H7 (cell line): Measurements from ENCODE around the gene TRIM74. TPM values are rescaled to one million over a fixed set of nuclear protein-coding genes. Genes with fewer than 3 reads are reported as not detected.
"Not testable (repeated sequence)": the region's sequence is repeated elsewhere in the genome, so short reads cannot be mapped to it uniquely, and the experiment has no call there.

Source experiments
- DNase-seq: peaks from one replicate; pipeline ENCODE4 v3.0.0; 2012
- H3K27me3 ChIP-seq: 2 replicates; pipeline ENCODE4 v1.6.0; 2011; ENCODE audit warnings: mild to moderate bottlenecking, low read length; ENCODE audit not compliant: control insufficient read depth, insufficient read depth
- H3K36me3 ChIP-seq: replicated peaks from 2 replicates; pipeline ENCODE4 v1.5.1; 2011; ENCODE audit warnings: low read length; ENCODE audit not compliant: control insufficient read depth, insufficient read depth
- H3K4me3 ChIP-seq: 2 replicates; pipeline ENCODE4 v1.5.1; 2011; ENCODE audit warnings: low read depth, mild to moderate bottlenecking, control low read depth, low read length, moderate library complexity; ENCODE audit not compliant: insufficient read depth
- total RNA-seq: library from RNA; depleted of rRNA; stranded (reverse); fragments of >200 nt; shearing (Covaris generic); gene quantifications from 2 replicates; pipeline ENCODE4 v1.2.3, GENCODE V29; 2014; rRNA removed

The TRIM74 gene
- not detected in 2 replicates for total RNA-seq

- not testable (repeated sequence) for H3K36me3 ChIP-seq, DNase-seq, H3K4me3 ChIP-seq, H3K27me3 ChIP-seq
Measured at GRCh38 chr7:72968980-72969516, at the start of gene TRIM74. TSS of gene TRIM74 (minus strand) at chr7:72969466. CDS start at chr7:72966157, 3,309 bp downstream.

- not testable (repeated sequence) for H3K4me3 ChIP-seq, H3K27me3 ChIP-seq, DNase-seq, H3K36me3 ChIP-seq
Measured at GRCh38 chr7:73006491-73006890, 37.2 kb upstream of the TRIM74 start.

- not testable (repeated sequence) for DNase-seq
Measured at GRCh38 chr7:73005693-73006447, 36.6 kb upstream of the TRIM74 start.

DNA sequence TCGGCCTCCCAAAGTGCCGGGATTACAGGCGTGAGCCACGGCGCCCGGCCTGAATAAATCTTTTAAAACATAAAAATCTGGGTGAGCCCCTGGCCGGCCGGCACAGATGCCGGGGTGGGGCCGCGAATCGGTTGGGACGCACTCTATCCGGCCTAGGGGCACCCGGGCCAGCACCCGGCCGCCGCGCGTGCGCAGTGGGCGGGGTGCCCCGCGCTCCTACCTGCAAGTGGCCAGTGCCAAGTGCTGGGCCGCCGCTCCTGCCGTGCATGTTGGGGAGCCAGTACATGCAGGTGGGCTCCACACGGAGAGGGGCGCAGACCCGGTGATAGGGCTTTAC is 36.1 kb upstream of the TRIM74 start:
- H3K27me3 ChIP-seq, H3K36me3 ChIP-seq, DNase-seq: not testable (repeated sequence)
- peak overlapping the region; percentile 53 for H3K4me3 ChIP-seq

More at GRCh38 chr7:73005693-73006447, 36.6 kb upstream of the TRIM74 start:
- H3K36me3 ChIP-seq, H3K27me3 ChIP-seq: not testable (repeated sequence)
- peak overlapping the region; percentile 53 for H3K4me3 ChIP-seq

DNA sequence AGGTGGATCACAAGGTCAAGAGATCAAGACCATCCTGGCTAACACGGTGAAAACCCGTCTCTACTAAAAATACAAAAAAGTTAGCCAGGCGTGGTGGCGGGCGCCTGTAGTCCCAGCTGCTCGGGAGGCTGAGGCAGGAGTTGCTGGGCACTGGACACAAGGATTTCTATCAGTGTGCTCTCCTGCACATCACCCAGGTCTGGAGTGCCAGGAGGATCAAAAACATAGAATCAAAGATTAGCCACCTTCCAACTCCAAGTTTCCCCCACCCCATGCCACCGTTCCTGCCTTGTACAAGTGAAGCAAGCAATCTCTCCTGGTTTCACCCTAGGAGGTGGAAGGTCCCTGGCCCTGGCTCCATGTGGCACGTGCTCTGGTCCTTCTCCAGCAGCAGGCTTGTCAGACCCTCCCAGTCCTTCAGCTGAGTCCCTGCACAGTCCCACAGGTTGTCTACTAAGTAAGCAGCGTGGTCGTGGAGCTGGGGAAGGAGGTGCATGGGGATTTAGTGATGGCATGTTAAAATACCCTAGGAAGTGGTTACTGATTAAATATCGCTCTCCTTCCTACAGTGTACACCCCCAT is 28.7 kb upstream of the TRIM74 start:
- not testable (repeated sequence) for H3K27me3 ChIP-seq, H3K36me3 ChIP-seq, H3K4me3 ChIP-seq, DNase-seq

DNA sequence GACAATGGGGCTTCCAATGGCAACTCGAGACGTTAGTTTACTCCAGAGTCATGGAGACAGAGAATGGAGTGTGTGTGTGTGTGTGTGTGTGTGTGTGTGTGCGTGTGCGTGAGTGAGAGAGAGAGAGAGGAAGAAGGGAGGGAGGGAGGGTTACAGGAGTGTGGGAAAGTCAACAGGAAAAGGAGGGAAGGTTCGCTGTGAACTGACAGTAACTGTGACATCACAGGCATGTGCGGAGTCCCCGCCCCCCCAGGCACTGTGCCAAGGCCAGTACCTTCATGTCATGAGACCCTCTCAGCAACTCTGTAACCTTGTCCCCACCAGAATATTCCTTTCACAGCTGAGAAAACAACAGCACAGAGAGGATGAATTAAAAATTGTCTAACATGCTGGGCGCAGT is 28.2 kb upstream of the TRIM74 start:
- not testable (repeated sequence) for DNase-seq, H3K4me3 ChIP-seq, H3K36me3 ChIP-seq, H3K27me3 ChIP-seq

DNA sequence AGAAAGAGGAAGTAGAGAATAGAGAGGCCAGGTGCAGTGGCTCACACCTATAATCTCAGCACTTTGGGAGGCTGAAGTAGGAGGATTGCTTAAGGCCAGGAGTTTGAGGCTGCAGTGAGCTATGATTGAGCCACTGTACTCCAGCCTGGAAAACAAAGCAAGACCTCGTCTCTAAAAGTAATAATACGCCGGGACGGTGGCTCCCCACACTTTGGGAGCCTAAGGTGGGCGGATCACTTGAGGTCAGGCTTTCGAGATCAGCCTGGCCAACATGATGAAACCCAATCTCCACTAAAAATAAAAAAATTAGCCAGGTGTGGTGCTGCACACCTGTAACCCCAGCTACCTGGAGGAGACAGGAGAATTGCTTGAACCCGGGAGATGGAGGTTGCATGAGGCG is 26.2 kb upstream of the TRIM74 start:
- H3K36me3 ChIP-seq, DNase-seq: not testable (repeated sequence)

GRCh38 chr7:72990146-72990913 is 21.1 kb upstream of the TRIM74 start:
- not testable (repeated sequence) for H3K27me3 ChIP-seq, H3K36me3 ChIP-seq, H3K4me3 ChIP-seq, DNase-seq

More for the DNA sequence above, 26.2 kb upstream of the TRIM74 start:
- H3K27me3 ChIP-seq, H3K4me3 ChIP-seq: not testable (repeated sequence)

- not testable (repeated sequence) for H3K27me3 ChIP-seq, H3K36me3 ChIP-seq, H3K4me3 ChIP-seq, DNase-seq
Measured at GRCh38 chr7:72982084-72982483, 12.8 kb upstream of the TRIM74 start.

- not testable (repeated sequence) for DNase-seq
Measured at GRCh38 chr7:72980382-72980781, 11.1 kb upstream of the TRIM74 start.

DNA sequence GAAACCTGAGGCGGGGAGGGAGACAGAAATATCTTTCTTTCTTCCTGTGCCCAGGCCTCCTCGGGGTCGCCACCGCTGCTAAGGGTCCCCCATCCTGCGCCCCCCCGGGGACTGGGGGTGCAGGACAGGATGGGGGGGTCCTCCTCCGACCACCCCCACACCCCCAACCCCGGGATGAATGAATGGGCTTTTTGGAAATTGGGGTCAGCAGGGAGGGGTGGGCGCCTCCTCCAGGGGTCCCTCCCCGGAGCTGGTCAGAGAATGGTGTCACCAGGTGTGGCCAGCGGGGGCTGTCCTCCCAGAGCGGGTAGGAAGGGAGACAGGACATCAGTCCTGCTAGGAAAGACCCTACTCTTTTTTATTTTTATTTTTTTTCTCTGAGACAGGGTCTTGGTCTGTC is 7.2 kb upstream of the TRIM74 start:
- DNase-seq, H3K27me3 ChIP-seq, H3K36me3 ChIP-seq, H3K4me3 ChIP-seq: not testable (repeated sequence)

More at GRCh38 chr7:72980382-72980781, 11.1 kb upstream of the TRIM74 start:
- H3K4me3 ChIP-seq, H3K27me3 ChIP-seq, H3K36me3 ChIP-seq: not testable (repeated sequence)

DNA sequence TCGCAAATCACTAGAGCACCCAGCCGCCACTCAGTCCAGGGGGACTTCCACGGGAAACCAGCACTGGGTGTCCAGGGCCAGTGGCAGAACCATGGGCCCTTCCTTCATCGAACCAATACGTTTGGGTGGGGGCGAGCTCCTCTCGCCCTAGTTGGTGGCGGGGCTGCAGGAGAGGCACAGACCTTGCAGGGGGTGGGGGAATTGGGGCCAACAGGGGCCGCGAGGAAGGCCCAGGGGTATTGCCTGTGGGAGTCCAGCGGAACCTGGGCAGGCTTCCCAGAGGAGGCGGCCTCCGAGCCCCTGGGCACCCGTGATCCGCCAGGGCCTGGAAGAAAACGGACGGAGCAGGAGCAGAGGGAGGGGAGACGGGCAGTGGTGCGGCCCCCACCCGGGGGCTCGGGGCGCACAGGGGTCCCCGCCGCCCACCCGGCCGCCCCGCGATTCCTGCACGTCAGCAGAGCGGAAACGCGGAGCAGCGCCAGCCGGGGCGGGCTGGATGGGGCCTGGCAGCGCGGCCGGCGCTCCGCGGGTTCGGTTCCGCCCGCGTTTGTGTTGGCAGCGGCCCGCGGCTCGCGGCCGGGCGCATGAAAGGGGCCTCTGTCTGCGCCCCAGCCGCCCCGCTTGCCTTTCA is 6.5 kb upstream of the TRIM74 start:
- DNase-seq, H3K4me3 ChIP-seq, H3K36me3 ChIP-seq, H3K27me3 ChIP-seq: not testable (repeated sequence)

DNA sequence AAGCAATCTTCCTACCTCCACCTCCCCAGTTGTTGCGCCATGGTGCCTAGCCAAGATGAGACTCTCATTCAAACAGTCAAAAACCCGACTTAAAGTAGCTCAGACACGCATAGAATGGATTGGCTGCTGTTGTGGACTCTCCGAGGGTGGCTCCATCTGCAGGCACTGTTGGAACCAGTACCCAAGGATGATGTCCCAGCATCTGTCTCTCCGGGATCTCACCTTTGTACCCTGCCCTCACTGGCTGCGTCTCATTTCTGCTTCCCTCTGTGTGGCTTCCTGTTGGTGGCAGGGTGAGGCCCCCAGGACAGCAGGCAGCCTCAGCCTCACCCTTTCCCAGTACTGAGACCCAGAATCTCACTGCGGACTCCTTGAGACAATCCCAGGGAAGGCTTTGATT is 5.5 kb upstream of the TRIM74 start:
- not testable (repeated sequence) for DNase-seq, H3K36me3 ChIP-seq, H3K27me3 ChIP-seq, H3K4me3 ChIP-seq

DNA sequence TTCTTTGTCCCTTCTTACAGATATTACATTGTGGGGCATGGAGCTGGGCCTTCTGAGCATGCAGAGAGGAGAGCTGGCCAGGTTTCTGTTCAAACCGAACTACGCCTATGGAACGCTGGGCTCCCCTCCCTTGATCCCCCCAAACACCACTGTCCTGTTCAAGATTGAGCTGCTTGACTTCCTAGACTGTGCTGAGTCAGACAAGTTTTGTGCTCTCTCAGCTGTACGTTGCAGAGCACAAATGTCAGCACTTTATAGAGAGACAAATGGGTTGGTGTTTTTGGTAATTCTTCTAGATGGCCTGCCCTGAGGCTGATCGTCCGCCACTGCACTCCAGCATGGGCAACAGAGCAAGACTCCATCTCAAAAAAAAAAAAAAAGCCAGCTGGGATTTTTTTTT is 2.2 kb upstream of the TRIM74 start:
- H3K27me3 ChIP-seq, H3K4me3 ChIP-seq, DNase-seq, H3K36me3 ChIP-seq: not testable (repeated sequence)
